Stimulated activated naive B cell treated with anti-CD40 and anti-IgM and Interleukin-4, amounts not matched to agents 10 μg/mL and 1 μg/mL and 100 μg/mL, for 72 hours (primary cell): ENCODE results near the gene FAM193A.
"Not testable (repeated sequence)": the region's sequence is repeated elsewhere in the genome, so short reads cannot be mapped to it uniquely, and the experiment has no call there.

Experiments used
- ATAC-seq, 2 donors: fragments of 150-1000 bp; cut with Tn5 transposase; replicated peaks; 2 replicates each; pipeline ENCODE4 v1.10.0; 2021; ENCODE audit warnings: moderate library complexity in 1 of 2
- DNase-seq: peaks from one replicate; pipeline ENCODE4 v3.0.0; 2021
- H3K27ac Mint-ChIP-seq: one replicate; pipeline ENCODE4 v1.8.0; 2022; ENCODE audit warnings: mild to moderate bottlenecking, mixed read lengths
- H3K27me3 Mint-ChIP-seq, 2 donors: one replicate each; pipeline ENCODE4 v1.8.0; 2022; ENCODE audit warnings: mixed read lengths in 2 of 2
- H3K36me3 Mint-ChIP-seq, 2 donors: one replicate each; pipeline ENCODE4 v1.8.0; 2022; ENCODE audit warnings: mixed read lengths in 2 of 2, mild to moderate bottlenecking in 1 of 2
- H3K4me1 Mint-ChIP-seq, 2 donors: one replicate each; pipeline ENCODE4 v1.8.0; 2022; ENCODE audit warnings: mixed read lengths in 2 of 2, mild to moderate bottlenecking in 1 of 2
- H3K4me3 Mint-ChIP-seq, 2 donors: one replicate each; pipeline ENCODE4 v1.8.0; 2022; ENCODE audit warnings: mild to moderate bottlenecking in 2 of 2, mixed read lengths in 2 of 2, moderate library complexity in 1 of 2
- H3K9me3 Mint-ChIP-seq, 2 donors: one replicate each; pipeline ENCODE4 v1.8.0; 2022; ENCODE audit warnings: mixed read lengths in 2 of 2, mild to moderate bottlenecking in 1 of 2

FAM193A gene

DNA sequence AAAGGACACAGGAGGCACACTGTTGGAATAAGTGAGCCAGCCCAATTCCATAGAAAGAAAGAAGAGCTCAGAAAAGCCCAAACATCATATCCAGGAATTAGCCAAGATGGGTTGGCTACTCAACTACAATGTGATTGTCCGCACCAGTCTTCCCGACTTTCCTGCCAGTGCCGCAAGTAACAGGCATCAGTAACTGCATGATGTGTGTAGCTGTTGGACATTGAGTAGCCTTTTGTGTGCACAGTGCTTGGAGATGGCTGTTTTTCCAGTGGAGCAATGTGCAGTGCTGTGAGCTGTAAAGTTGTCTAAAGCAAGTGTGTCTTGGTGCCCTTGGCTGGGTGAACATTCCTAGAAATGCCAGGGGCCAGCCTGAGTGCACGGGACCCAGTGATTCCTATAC, 29.2 kb upstream of the FAM193A start:
- H3K4me1 Mint-ChIP-seq: peaks cover 17 to 24% of the 10 kb centered on the region in 2 donors
- H3K27me3 Mint-ChIP-seq: no peaks in the 10 kb centered on the region
- peaks cover 42 to 56% of the 10 kb centered on the region in 2 donors for H3K36me3 Mint-ChIP-seq
- ATAC-seq (no peak), DNase-seq (no peak)
- H3K9me3 Mint-ChIP-seq: no peaks in the 10 kb centered on the region
- no peak overlapping the region for H3K4me3 Mint-ChIP-seq
- H3K27ac Mint-ChIP-seq: peak overlapping the region; percentile 77

DNA sequence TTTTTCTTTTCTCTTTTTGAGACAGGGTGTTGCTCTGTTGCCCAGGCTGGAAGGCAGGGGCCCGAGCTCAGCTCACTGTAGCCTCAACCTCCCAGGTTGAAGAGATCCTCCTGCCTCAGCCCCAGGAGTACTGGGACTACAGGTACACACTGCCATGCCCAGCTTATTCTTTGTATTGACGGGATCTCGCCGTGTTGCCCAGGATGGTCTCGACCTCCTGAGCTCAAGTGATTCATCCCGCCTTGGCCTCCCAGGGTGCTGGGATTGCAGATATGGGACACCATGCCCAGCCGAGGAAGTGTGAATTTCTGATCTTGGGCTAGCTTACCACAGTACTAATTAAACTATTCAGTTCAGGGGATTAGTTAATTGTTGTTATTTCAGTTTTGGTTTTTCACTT, 28.6 kb upstream of the FAM193A start:
- peak overlapping the region; percentile 77 for H3K27ac Mint-ChIP-seq
- peaks cover 42 to 56% of the 10 kb centered on the region in 2 donors for H3K36me3 Mint-ChIP-seq
- no peak for ATAC-seq

DNA sequence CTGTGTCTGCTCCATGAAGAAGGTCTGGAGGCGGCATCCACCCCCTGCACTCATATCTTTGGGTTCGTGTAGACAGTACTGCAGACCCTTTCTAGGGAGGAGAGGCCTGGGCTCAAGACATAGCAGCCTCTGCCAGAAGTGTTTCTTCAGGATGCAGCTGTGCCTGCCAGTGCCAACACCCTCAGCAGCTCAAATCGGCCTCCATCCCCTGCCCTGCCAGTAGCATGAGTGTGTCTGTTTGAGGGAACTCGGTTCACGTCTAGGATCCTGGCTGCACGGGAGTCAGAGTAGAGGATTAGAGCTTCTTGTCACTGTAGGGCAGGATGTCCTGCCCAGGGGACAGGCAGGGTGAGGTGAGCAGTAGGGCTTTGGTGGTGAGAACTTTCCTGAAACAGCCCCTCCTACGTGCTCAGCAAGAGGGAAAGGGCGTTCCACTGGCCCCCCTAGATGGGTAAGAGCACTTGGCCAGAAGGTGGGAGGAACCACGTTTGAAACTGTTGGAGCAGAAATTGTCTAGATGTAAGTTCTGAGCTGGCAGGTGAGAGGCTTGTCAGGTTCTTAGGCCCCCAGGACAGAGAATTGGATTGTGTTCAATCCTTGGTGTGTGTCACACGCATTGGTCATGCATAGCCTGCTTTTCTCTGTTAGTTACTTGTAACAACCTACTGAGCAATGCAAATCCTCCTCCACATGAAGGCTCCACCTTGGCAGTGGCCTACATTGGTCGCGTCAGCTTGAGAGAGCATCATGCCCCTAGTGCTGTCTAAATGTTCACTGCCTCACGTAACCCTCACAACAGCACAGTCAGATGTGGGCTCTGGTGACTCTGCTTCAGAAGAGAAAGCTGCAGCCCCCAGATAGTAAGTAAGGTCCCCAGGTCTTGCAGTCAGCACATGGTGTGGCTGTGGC, 25.8 kb upstream of the FAM193A start:
- peak in 1 of 2 donors; percentile 48 for ATAC-seq
- H3K4me3 Mint-ChIP-seq: peak overlapping the region in 1 of 2 donors; percentile 27
- DNase-seq: no peak
- no peaks in the 10 kb centered on the region for H3K27me3 Mint-ChIP-seq
- H3K4me1 Mint-ChIP-seq: peaks cover 15 to 24% of the 10 kb centered on the region in 2 donors
- peaks cover 49 to 64% of the 10 kb centered on the region in 2 donors for H3K36me3 Mint-ChIP-seq
- peak overlapping the region; percentile 80 for H3K27ac Mint-ChIP-seq
- H3K9me3 Mint-ChIP-seq: no peaks in the 10 kb centered on the region

More for the DNA sequence above, 28.6 kb upstream of the FAM193A start:
- H3K4me1 Mint-ChIP-seq: peaks cover 17 to 24% of the 10 kb centered on the region in 2 donors
- H3K4me3 Mint-ChIP-seq: no peak overlapping the region
- H3K9me3 Mint-ChIP-seq: no peaks in the 10 kb centered on the region
- DNase-seq: no peak
- H3K27me3 Mint-ChIP-seq: no peaks in the 10 kb centered on the region

DNA sequence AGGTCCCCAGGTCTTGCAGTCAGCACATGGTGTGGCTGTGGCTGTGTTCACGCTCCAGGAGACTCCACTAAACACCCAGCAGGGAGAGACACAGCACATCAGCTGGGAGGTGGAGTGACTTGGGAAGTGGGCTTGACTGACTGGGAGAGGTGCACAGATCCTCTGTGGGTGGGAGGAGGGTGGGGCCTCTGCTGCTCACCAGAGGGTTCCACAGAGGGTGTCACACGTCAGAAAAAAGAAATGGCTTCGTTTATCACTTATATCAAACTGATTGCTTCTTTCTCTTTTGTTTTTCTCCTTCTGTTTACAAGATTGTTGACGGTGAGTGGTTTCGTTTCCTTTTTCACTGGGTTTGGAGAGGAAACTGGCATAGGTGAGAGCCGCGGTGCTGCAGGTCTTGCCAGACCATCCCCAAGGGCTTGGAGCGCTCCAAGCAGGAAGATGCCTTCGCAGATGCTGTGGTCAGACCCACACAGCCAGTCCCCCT, 24.8 kb upstream of the FAM193A start:
- no peaks in the 10 kb centered on the region for H3K9me3 Mint-ChIP-seq
- H3K36me3 Mint-ChIP-seq: peaks cover 51 to 65% of the 10 kb centered on the region in 2 donors
- H3K4me3 Mint-ChIP-seq: no peak overlapping the region
- peak overlapping the region; percentile 80 for H3K27ac Mint-ChIP-seq
- no peak for DNase-seq
- peak in 1 of 2 donors; percentile 65 for ATAC-seq
- no peaks in the 10 kb centered on the region for H3K27me3 Mint-ChIP-seq
- peaks cover 14 to 19% of the 10 kb centered on the region in 2 donors for H3K4me1 Mint-ChIP-seq

DNA sequence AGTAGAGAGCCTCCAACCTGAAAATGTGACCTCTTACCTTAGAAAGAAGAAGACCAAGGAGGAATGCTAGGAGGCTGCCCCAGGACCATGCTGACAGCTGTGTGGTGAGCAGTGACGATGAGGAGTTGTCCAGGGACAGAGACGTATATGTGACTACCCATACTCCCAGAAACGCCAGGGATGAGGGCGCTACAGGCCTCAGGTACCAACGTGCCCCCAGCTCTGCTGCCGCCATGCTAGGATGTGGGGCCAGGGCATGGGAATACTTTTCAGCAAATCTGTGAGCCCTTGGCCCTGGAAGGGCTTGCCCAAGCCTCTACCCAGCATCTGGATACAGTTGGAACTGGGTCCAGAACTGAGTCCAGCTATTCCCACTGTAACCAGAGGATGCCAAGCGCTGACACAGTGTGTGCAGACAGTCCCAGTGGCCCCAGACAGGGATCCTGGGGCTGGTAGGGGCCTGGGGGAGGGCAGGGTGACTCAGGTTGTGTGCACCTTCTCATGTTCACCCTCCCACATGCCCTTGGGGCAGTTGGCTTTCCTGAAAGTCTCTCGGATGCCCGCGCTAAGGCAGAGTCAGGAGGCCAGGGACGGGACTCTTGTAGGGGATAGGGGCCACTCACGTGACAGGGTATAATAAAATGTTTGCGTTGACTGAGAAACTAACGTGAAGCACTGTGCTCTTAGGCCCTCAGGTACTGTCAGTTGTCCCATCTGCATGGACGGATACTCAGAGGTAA, 23.9 kb upstream of the FAM193A start:
- Mint-ChIP-seq H3K27me3 (no peaks in the 10 kb centered on the region), H3K4me3 (no peak overlapping the region), H3K27ac (peak overlapping the region; percentile 80), H3K36me3 (peaks cover 51 to 59% of the 10 kb centered on the region in 2 donors), H3K4me1 (peaks cover 14 to 23% of the 10 kb centered on the region in 2 donors), H3K9me3 (no peaks in the 10 kb centered on the region)
- ATAC-seq (no peak), DNase-seq (no peak)

DNA sequence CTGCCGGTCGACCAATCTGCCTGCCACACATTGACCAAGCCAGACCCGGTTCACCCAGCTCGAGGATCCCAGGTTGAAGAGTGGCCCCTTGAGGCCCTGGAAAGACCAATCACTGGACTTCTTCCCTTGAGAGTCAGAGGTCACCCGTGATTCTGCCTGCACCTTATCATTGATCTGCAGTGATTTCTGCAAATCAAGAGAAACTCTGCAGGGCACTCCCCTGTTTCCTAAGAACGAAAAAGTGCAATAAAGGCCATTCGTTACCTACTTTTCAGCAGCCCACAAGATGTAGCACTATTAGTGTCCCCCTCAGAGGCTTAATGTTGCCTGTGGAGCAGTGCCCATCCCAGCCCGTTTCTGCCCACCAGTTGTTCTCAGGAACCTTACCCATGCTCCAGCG, 22.3 kb upstream of the FAM193A start:
- not testable (repeated sequence) for H3K27ac Mint-ChIP-seq, H3K4me3 Mint-ChIP-seq, H3K27me3 Mint-ChIP-seq, H3K9me3 Mint-ChIP-seq, ATAC-seq, DNase-seq
- H3K36me3 Mint-ChIP-seq: peaks cover 46 to 50% of the 10 kb centered on the region in 2 donors
- H3K4me1 Mint-ChIP-seq: peaks cover 14 to 23% of the 10 kb centered on the region in 2 donors

DNA sequence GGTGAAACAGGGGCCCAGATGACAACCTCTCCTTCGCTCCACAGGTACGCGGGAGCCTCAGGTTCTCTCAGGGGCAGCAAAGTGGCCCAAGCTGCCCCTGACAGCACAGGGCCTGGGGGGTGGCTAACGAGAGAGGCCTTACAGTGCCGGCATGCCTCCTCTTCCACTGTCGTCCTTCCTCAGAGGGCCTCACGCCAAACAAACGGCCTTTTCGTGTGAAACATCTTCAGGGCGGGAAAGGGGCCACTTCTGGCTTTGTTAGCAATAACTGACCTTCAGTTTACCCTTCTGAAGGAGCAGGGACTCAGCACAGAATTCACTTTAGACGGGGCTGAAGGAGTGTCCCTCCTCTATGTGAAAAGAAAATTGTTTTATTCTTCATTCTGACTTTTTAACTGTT, 21.5 kb upstream of the FAM193A start:
- ATAC-seq, H3K9me3 Mint-ChIP-seq, H3K27me3 Mint-ChIP-seq, DNase-seq, H3K4me3 Mint-ChIP-seq: not testable (repeated sequence)
- Mint-ChIP-seq H3K4me1 (peaks cover 12 to 16% of the 10 kb centered on the region in 2 donors), H3K36me3 (peaks cover 38 to 45% of the 10 kb centered on the region in 2 donors), H3K27ac (peak overlapping the region; percentile 14)

DNA sequence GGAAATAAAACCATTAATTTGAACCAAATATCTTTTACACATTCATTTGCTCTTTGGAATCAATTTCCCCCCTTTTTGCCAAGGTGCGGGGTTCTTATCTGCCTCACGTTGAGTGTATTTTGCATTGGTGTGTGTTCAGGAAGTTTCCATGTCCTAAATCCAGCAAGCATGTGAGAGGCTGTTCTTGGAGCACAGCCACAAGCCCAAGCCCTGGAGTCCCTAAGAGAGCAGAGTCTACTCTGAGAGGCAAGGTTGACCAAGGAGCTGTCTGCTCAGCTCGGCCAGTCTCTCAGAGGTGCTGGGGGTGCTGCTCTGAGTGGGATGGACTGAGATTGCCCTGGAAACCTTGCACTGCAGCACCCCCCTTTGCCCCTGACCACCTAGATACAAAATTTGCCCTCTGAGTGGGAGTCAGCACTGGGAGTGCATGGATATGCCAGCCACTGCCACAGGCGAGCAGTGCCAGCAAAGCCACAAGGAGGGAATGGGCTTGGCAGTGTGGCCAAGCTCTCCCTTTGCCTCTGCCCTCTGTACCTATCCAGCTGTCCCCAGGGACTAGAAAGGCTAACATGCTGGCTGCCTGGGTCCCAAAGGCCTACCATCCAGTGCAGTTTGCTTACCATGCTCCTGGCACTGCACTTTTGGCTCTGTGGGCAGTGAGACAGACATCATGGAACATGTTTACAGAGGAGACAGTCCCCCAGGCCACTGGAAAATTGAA, 20.5 kb upstream of the FAM193A start:
- no peak for ATAC-seq
- H3K27ac Mint-ChIP-seq: peak overlapping the region; percentile 75
- H3K36me3 Mint-ChIP-seq: peaks cover 33 to 40% of the 10 kb centered on the region in 2 donors
- H3K4me3 Mint-ChIP-seq: no peak overlapping the region
- H3K27me3 Mint-ChIP-seq: no peaks in the 10 kb centered on the region
- no peak for DNase-seq
- no peaks in the 10 kb centered on the region for H3K9me3 Mint-ChIP-seq
- H3K4me1 Mint-ChIP-seq: peaks cover 3 to 5% of the 10 kb centered on the region in 2 donors

DNA sequence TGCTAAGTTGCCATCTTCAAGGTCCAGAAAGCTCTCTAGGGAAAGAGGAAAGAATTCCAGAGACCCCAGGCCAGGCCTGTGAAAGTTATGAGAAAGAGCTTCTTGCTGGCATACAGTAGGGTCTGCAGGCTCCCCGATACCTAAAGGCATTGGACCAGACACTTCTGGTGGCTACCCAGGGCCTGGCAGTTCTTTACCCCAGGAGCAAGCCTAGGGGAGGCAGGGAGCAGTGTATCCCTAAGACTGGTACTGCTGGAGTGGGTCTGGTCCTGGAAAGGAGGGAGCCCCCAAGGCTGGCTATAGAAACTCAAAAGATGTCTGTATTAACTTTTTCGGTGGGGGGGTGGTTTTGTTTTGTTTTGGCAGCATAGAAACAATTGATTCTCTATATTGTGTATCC, 19.8 kb upstream of the FAM193A start:
- Mint-ChIP-seq H3K27ac (no peak overlapping the region), H3K36me3 (peaks cover 33 to 40% of the 10 kb centered on the region in 2 donors), H3K9me3 (no peaks in the 10 kb centered on the region), H3K4me3 (no peak overlapping the region), H3K4me1 (peaks cover 3 to 4% of the 10 kb centered on the region in 2 donors), H3K27me3 (no peaks in the 10 kb centered on the region)
- DNase-seq (no peak), ATAC-seq (no peak)

DNA sequence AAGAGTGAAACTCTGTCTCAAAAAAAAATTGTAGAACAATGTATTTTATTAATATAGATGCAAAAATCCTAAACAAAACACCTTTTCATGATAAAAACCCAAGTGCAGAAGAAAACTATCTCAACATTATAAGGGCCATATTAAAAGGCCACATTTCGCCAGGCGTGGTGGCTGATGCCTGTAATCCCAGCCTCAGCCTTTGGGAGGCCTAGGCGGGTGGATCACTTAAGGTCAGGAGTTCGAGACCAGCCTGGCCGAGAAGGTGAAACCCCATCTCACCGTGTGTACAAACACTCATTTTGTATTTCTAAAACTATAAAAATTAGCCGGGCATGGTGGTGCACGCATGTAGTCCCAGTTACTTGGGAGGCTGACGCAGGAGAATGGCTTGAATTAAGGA, 9.9 kb upstream of the FAM193A start:
- no peaks in the 10 kb centered on the region for H3K4me1 Mint-ChIP-seq
- ATAC-seq (no peak), DNase-seq (no peak)
- H3K4me3 Mint-ChIP-seq: no peak overlapping the region
- no peaks in the 10 kb centered on the region for H3K9me3 Mint-ChIP-seq
- H3K27me3 Mint-ChIP-seq: no peaks in the 10 kb centered on the region
- no peaks in the 10 kb centered on the region for H3K36me3 Mint-ChIP-seq
- no peak overlapping the region for H3K27ac Mint-ChIP-seq

DNA sequence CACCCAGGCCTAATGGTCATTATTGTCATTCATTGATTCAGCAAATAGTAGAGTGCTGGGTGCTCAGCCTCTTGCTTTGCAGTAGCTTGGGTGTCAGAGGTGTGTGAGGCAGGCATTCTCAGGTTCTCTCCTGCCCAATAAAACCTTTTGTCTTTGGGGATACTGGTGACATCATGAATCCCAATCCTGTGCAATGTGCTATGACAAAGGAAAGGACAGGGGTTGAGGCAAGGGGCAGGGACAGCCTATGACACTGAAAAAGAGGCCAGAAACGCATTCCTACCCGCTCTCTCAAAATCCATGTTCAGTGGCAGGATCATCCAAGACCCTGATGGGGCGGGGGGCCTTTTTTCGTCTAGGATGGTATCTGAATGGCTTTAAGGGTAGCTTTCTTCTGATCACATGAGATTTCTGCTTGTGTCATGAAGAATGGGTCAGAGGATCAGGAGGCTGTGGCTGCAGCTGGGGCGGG, 1.5 kb upstream of the FAM193A start:
- Mint-ChIP-seq H3K27me3 (no peaks in the 10 kb centered on the region), H3K4me3 (peak overlapping the region; percentile 90 to 98), H3K27ac (peak overlapping the region; percentile 99), H3K4me1 (peaks cover 9 to 11% of the 10 kb centered on the region in 2 donors), H3K36me3 (no peaks in the 10 kb centered on the region), H3K9me3 (no peaks in the 10 kb centered on the region)
- DNase-seq: no peak
- no peak for ATAC-seq

DNA sequence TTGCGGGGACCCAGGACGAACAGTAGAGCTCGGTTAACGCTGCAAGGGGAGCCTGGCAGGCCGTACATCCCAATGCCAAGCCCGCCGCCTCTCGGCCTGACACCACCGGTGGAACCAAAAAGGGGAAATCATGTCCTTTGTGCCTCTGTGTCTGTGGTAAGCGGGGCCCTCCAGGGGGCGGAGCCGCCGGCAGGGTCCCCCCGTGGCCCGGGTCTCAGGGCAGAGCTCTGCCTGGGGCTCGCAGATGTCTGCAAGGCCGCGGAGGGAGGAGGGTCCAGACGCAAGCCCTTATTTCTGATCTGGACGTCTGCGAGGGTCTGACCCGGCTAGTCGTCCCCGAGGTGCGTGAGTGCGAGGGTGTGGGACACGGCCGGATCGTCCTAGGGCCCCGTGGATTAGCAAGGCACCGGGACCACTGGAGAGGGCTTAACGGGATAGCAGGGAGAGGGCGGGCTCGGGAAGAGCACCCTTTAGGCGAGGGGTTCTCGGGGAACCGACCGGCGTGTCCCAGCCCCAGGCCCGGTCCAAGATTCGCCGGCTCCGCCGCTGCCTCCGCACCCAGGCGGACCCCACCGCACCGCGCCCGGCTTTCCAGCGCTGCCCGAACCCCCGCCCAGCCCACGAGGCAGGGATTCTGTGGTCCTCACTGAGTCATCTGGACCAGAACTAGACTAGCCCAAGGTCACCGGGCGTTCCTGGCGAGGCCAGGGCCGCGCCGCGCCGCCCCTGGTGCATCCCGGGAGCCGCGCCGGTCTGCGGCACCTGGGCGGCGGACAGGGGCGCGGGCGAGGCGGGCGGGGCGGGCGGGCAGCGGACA, 863 bp upstream of the FAM193A start:
- peak; percentile 35 to 36 for ATAC-seq

More for the DNA sequence above, 863 bp upstream of the FAM193A start:
- peak overlapping the region; percentile 90 to 98 for H3K4me3 Mint-ChIP-seq
- no peaks in the 10 kb centered on the region for H3K27me3 Mint-ChIP-seq
- no peaks in the 10 kb centered on the region for H3K9me3 Mint-ChIP-seq
- peaks cover 9 to 11% of the 10 kb centered on the region in 2 donors for H3K4me1 Mint-ChIP-seq
- peak overlapping the region; percentile 99 for H3K27ac Mint-ChIP-seq
- peak; percentile 63 for DNase-seq
- H3K36me3 Mint-ChIP-seq: no peaks in the 10 kb centered on the region
